SK-N-SH (cell line): ENCODE results near the gene NOTCH3. TPM values are rescaled to one million over a fixed set of nuclear protein-coding genes. Genes with fewer than 3 reads are reported as not detected.

ENCODE experiments used
- polyA plus RNA-seq, 3 experiments: library from polyadenylated mRNA; depleted of rRNA; stranded (reverse); fragments of >200 nt; gene quantifications; 2 replicates each; pipeline ENCODE4 v1.2.3, GENCODE V29; 2012
- small RNA-seq, 7 experiments: library from RNA; depleted of rRNA; stranded (forward); fragments of <200 nt; gene quantifications; one replicate each; pipeline ENCODE3, GENCODE V24; 2012

The NOTCH3 gene
- polyA plus RNA-seq, 1 of the 3 experiments (the other 2 are of a cell fraction): 7.0 TPM

Small RNA genes lying within 50 kb of the gene (small RNA-seq; reads per million reads assigned to genes)
- gene MIR6795 (0 reads per million in 7 experiments), gene RNU6-782P (0 reads per million in 7 experiments)

Other genes with a start within 250 kb of the NOTCH3 start
- not detected in 2 replicates for gene SLC1A6, start 221.1 kb downstream of the NOTCH3 start, polyA plus RNA-seq (2012; rRNA removed)
- not detected in 2 replicates for gene CASP14, start 151.5 kb downstream of the NOTCH3 start, polyA plus RNA-seq (2012; rRNA removed)
- gene OR1I1, start 118.8 kb downstream of the NOTCH3 start, polyA plus RNA-seq (2012; rRNA removed): not detected in 2 replicates
- gene SYDE1, start 93.6 kb downstream of the NOTCH3 start, polyA plus RNA-seq (2012; rRNA removed): 40.6 and 44.1 TPM in 2 replicates
- gene EPHX3, start 31.5 kb upstream of the NOTCH3 start, polyA plus RNA-seq (2012; rRNA removed): 0.15 and 0.28 TPM in 2 replicates
- 5.6 and 10.0 TPM in 2 replicates for gene BRD4, start 131.5 kb upstream of the NOTCH3 start, polyA plus RNA-seq (2012; rRNA removed)
- gene AKAP8, start 178.8 kb upstream of the NOTCH3 start, polyA plus RNA-seq (2012; rRNA removed): 17.2 and 21.0 TPM in 2 replicates
- 44.7 and 46.1 TPM in 2 replicates for gene AKAP8L, start 218.0 kb upstream of the NOTCH3 start, polyA plus RNA-seq (2012; rRNA removed)
- gene WIZ, start 249.0 kb upstream of the NOTCH3 start, polyA plus RNA-seq (2012; rRNA removed): 9.9 and 15.5 TPM in 2 replicates